Uterine smooth muscle cell (primary cell): Measurements from ENCODE around the gene RAD54L. TPM values are rescaled to one million over a fixed set of nuclear protein-coding genes. Genes with fewer than 3 reads are reported as not detected.

Experiments used
- total RNA-seq: library from RNA; depleted of rRNA; stranded (reverse); fragments of >200 nt; gene quantifications from 2 replicates; pipeline ENCODE4 v1.2.3, GENCODE V29; 2014

Gene RAD54L
- 3.6 and 11.1 TPM in 2 replicates for total RNA-seq

GRCh38 chr1:46247436-46248121 is at the start of gene RAD54L:
TSS of gene RAD54L (plus strand) at chr1:46247763. CDS start at chr1:46248406, 643 bp downstream.

GRCh38 chr1:46197964-46198811 is 49.4 kb upstream of the RAD54L start, which contains the start of gene POMGNT1:
TSS of gene POMGNT1 (minus strand) at chr1:46198434. CDS start at chr1:46197821, 613 bp downstream.

DNA sequence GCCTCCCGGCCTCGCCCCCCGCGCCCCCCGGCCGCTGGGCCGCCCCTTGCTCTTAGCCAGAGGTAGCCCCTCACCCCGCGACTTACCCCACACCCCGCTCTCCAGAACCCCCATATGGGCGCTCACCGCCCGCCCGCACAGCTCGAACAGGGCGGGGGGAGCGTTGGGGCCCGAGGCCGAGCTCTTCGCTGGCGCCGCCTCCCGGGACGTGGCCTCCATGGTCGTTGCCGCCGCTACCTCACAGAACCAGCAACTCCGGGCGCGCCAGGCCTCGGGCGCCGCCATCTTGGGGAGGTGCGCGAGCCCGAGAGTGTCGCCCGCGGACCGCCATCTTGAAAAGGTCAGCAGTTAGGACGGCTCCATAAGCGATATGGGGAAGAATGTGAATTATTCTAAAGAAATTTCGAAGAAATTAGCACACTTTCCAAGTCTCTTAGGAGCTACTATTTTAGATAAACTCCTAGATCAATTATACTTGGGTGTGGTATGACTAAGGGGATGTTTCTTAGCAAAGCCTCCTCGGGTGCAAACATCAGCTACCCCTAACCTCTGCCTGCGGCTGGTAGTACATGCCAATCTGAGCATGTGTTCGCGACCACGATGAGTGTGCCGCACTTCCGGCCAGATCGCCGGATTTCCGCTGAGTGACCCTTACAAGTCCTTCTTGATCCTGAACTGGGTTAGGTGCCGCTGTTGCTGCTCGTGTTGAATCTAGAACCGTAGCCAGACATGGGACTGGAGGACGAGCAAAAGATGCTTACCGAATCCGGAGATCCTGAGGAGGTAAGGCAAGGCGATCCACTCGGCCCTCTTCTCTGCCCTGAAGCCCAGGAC is 55.7 kb downstream of the RAD54L start, which contains the start of the genes LRRC41 and UQCRH:
TSS of gene LRRC41 (minus strand) at position 579 of the 834 bp plus-strand sequence. CDS start at position 285, 294 bp downstream.
TSS of gene UQCRH (plus strand) at position 661 of the 834 bp plus-strand sequence. CDS start at position 730, 69 bp downstream.

Other genes with a start within 250 kb of the RAD54L start
- 1.4 and 3.9 TPM in 2 replicates for gene PIK3R3, start 115.1 kb upstream of the RAD54L start, total RNA-seq
- 0.22 and 0.25 TPM in 2 replicates for gene TSPAN1, start 72.7 kb upstream of the RAD54L start, total RNA-seq
- gene P3R3URF, start 71.3 kb upstream of the RAD54L start, total RNA-seq: not detected in 2 replicates
- gene POMGNT1, start 49.3 kb upstream of the RAD54L start, total RNA-seq: 60.0 and 66.7 TPM in 2 replicates
- gene LURAP1, start 44.4 kb upstream of the RAD54L start, total RNA-seq: 5.1 and 6.8 TPM in 2 replicates
- 82.4 and 86.3 TPM in 2 replicates for gene LRRC41, start 55.9 kb downstream of the RAD54L start, total RNA-seq
- gene UQCRH, start 55.9 kb downstream of the RAD54L start, total RNA-seq: 508 and 626 TPM in 2 replicates
- gene NSUN4, start 93.0 kb downstream of the RAD54L start, total RNA-seq: 13.1 and 17.9 TPM in 2 replicates
- gene FAAH, start 146.6 kb downstream of the RAD54L start, total RNA-seq: 1.00 and 1.7 TPM in 2 replicates
- gene DMBX1, start 242.1 kb downstream of the RAD54L start, total RNA-seq: not detected in 2 replicates